Gastrocnemius medialis (tissue), 4 donors: ENCODE results near the gene FUOM. TPM values are rescaled to one million over a fixed set of nuclear protein-coding genes. Genes with fewer than 3 reads are reported as not detected.

Source experiments
- ATAC-seq, 2 donors: fragments of 150-250 bp; one replicate each; pipeline ENCODE4 v1.9.1; 2016
- DNase-seq, 2 donors: peaks; one replicate each; pipeline ENCODE4 v3.0.0-alpha.2; 2019
- H3K27ac ChIP-seq, 4 donors: fragments of 200-600 bp; sonication (generic); 1 replicate in 1 of 4; 2 replicates in 3 of 4; pipeline ENCODE4 v1.5.1; 2016 to 2018; ENCODE audit warnings: mild to moderate bottlenecking in 2 of 4, moderate library complexity in 1 of 4
- H3K27me3 ChIP-seq, 3 donors: fragments of 200-600 bp; sonication (generic) in 2 of 3; 1 replicate in 1 of 3; 2 replicates in 2 of 3; pipeline versions ENCODE4 v1.5.1 to v1.6.0; 2016 to 2019; ENCODE audit warnings: mild to moderate bottlenecking in 1 of 3, moderate library complexity in 1 of 3
- H3K36me3 ChIP-seq, 2 donors: fragments of 200-600 bp; sonication (generic) in 1 of 2; one replicate each; pipeline ENCODE4 v1.5.1; 2017 to 2018
- H3K4me1 ChIP-seq, 2 donors: fragments of 200-600 bp; sonication (generic) in 1 of 2; one replicate each; pipeline ENCODE4 v1.5.1; 2016 to 2017; ENCODE audit warnings: mild to moderate bottlenecking in 2 of 2
- H3K4me3 ChIP-seq, 4 donors: fragments of 200-600 bp; sonication (generic) in 3 of 4; 1 replicate in 1 of 4; 2 replicates in 3 of 4; pipeline ENCODE4 v1.5.1; 2016 to 2019; ENCODE audit warnings: mild to moderate bottlenecking in 2 of 4
- H3K9me3 ChIP-seq, 3 donors: fragments of 200-600 bp; sonication (generic) in 2 of 3; 1 replicate in 1 of 3; 2 replicates in 2 of 3; pipeline ENCODE4 v1.5.1; 2016 to 2019
- POLR2A ChIP-seq, 2 donors: fragments of 450-650 bp; IDR thresholded peaks; one replicate each; pipeline ENCODE4 v1.6.1; 2017; ENCODE audit warnings: antibody characterized with exemption in 2 of 2, mild to moderate bottlenecking in 2 of 2, moderate library complexity in 2 of 2
- in situ Hi-C, 4 donors: fragments of 200-750 bp; cut with MboI; loops; one replicate each; pipeline versions ENCODE4 v1.15.0 to v1.8.0; 2017; ENCODE audit warnings: low sequenced_read_pairs in 4 of 4
- intact Hi-C: fragments of 100-400 bp; cut with DNase I; formaldehyde crosslinking; loops from one replicate; pipeline ENCODE4 v1.15.1; 2023; ENCODE audit warnings: low total_unique reads
- total RNA-seq, 4 donors: library from RNA; depleted of rRNA; stranded (reverse); fragments of >200 nt; gene quantifications; one replicate each; pipeline versions ENCODE4 v1.1.0 to v1.2.3, GENCODE V29; 2016
- TF ChIP-seq, protein P1 (sequence below), 5 experiments: fragments of 450-650 bp in 3 of 5; fragments of 200-600 bp in 2 of 5; sonication (generic) in 2 of 5; IDR thresholded peaks in 4 of 5; conservative IDR thresholded peaks in 1 of 5; 1 replicate in 4 of 5; 2 replicates in 1 of 5; pipeline ENCODE4 v1.5.1; 2016 to 2019; ENCODE audit warnings: antibody characterized with exemption in 5 of 5, mild to moderate bottlenecking in 3 of 5, moderate library complexity in 3 of 5

The FUOM gene
- total RNA-seq, 4 donors from 2014 or later: 3.2 to 8.9 (median 5.6) TPM

DNA sequence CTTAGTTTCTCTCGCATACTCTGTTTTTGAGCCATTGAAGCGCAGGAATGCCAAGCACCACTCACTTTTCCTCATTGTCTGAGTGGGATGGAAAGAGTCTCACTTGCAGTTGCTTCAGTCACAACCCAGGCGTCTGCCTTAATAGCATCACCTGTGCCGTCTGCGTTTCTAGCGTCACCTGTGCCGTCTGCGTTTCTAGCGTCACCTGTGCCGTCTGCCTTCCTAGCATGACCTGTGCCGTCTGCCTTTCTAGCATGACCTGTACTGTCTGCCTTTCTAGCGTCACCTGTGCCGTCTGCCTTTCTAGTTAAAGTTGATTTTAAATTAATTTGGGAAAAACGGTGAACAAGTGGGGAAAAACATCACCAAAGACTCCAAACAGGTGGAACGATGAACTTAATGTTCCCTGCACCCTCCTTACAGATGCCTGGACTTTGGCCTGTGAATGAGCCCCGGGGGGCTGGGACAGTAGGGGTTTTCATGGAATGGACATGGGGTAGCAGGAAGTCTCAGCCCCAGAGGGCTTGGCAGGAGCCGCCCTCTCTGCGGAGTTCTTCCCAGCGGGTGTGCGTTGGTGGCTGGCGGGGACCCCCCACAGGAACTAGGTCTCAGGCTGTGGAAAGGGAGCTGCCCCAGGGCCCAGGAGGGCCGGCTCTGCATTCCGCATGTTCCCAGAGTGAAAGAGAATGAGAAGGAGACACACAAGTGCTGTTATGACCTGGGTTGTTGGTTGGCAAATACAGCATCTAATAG, 45.6 kb downstream of the FUOM start:
- TF ChIP-seq POLR2A (IDR thresholded peaks at IDR 0.05): no peak
- TF ChIP-seq, protein P1, sequence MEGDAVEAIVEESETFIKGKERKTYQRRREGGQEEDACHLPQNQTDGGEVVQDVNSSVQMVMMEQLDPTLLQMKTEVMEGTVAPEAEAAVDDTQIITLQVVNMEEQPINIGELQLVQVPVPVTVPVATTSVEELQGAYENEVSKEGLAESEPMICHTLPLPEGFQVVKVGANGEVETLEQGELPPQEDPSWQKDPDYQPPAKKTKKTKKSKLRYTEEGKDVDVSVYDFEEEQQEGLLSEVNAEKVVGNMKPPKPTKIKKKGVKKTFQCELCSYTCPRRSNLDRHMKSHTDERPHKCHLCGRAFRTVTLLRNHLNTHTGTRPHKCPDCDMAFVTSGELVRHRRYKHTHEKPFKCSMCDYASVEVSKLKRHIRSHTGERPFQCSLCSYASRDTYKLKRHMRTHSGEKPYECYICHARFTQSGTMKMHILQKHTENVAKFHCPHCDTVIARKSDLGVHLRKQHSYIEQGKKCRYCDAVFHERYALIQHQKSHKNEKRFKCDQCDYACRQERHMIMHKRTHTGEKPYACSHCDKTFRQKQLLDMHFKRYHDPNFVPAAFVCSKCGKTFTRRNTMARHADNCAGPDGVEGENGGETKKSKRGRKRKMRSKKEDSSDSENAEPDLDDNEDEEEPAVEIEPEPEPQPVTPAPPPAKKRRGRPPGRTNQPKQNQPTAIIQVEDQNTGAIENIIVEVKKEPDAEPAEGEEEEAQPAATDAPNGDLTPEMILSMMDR (IDR thresholded peaks at IDR 0.05 in 4 of 5, conservative IDR thresholded peaks at IDR 0.05 in 1 of 5): no peak
- no peaks in the 10 kb centered on the region for H3K27me3 ChIP-seq
- intact Hi-C loops: no loop called here
- H3K4me3 ChIP-seq: no peak overlapping the region
- peaks cover 0 to 24% of the 10 kb centered on the region in 2 donors for H3K36me3 ChIP-seq
- in situ Hi-C loops: no loop called here
- no peak overlapping the region for H3K27ac ChIP-seq
- H3K9me3 ChIP-seq: no peaks in the 10 kb centered on the region
- no peak for ATAC-seq
- H3K4me1 ChIP-seq: peaks cover 9 to 11% of the 10 kb centered on the region in 2 donors
- no peak for DNase-seq

- intact Hi-C loops: no loop called here
- Histone ChIP-seq H3K4me1 (peaks cover 15 to 16% of the 10 kb centered on the region in 2 donors), H3K36me3 (peaks cover 0 to 24% of the 10 kb centered on the region in 2 donors), H3K4me3 (no peak overlapping the region), H3K27me3 (no peaks in the 10 kb centered on the region), H3K27ac (no peak overlapping the region), H3K9me3 (no peaks in the 10 kb centered on the region)
- DNase-seq: no peak
- in situ Hi-C loops: no loop called here
- TF ChIP-seq, protein P1 (IDR thresholded peaks at IDR 0.05 in 4 of 5, conservative IDR thresholded peaks at IDR 0.05 in 1 of 5): no peak
- no peak for TF ChIP-seq POLR2A (IDR thresholded peaks at IDR 0.05)
- no peak for ATAC-seq
Observed at GRCh38 chr10:133311570-133311969, 46.2 kb downstream of the FUOM start.

DNA sequence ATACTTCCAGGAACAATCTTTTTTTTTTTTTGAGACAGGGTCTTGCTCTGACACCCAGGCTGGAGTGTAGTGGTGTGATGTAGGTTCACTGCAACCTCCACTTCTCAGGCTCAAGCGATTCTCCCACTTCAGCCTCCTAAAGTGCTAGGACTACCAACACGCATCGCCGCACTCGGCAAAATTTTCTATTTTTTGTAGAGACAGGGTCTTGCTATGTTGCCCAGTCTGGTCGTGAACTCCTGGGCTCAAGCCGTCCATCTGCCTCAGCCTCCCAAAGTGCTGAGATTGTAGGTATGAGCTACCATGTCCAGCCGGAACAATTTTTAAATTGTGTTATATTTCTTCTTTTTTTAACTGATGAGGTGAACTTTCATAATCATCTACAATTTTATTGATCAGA, 47.0 kb downstream of the FUOM start:
- in situ Hi-C loops (no loop called here), intact Hi-C loops (no loop called here)
- Histone ChIP-seq H3K4me1 (peaks cover 22 to 23% of the 10 kb centered on the region in 2 donors), H3K36me3 (peaks cover 0 to 24% of the 10 kb centered on the region in 2 donors), H3K9me3 (no peaks in the 10 kb centered on the region), H3K4me3 (no peak overlapping the region), H3K27me3 (no peaks in the 10 kb centered on the region), H3K27ac (no peak overlapping the region)
- DNase-seq (no peak), ATAC-seq (no peak)
- no peak for TF ChIP-seq POLR2A (IDR thresholded peaks at IDR 0.05)
- TF ChIP-seq, protein P1 (IDR thresholded peaks at IDR 0.05 in 4 of 5, conservative IDR thresholded peaks at IDR 0.05 in 1 of 5): no peak

DNA sequence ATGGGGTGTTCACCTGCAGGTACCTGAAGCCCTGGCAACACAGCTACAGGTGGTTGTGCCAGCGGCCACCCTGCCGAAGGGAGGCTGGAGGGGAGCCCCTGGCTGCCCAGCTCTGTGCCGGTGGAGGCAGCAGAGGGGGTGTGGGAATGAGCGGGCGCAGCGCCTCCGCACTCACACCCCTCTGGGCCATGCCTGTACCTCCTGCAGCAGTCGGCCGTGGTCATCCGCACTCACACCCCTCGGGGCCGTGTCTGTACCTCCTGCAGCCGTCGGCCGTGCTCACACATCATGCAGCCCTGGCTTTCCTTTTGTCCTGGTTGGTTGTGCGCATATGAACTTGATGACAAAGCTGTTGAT, 47.4 kb downstream of the FUOM start:
- ATAC-seq (no peak), DNase-seq (no peak)
- intact Hi-C loops (no loop called here), in situ Hi-C loops (no loop called here)
- TF ChIP-seq, protein P1 (IDR thresholded peaks at IDR 0.05 in 4 of 5, conservative IDR thresholded peaks at IDR 0.05 in 1 of 5): no peak
- TF ChIP-seq POLR2A (IDR thresholded peaks at IDR 0.05): no peak
- Histone ChIP-seq H3K9me3 (no peaks in the 10 kb centered on the region), H3K4me1 (peaks cover 24 to 26% of the 10 kb centered on the region in 2 donors), H3K27ac (no peak overlapping the region), H3K36me3 (peaks cover 0 to 24% of the 10 kb centered on the region in 2 donors), H3K27me3 (no peaks in the 10 kb centered on the region), H3K4me3 (no peak overlapping the region)
